KOPT-K1 (cell line): ENCODE data around the gene FAM20A.

Experiments
- H3K27ac ChIP-seq: fragments of 200-600 bp; sonication (generic); 2 replicates; pipeline ENCODE4 v1.5.1; 2016; ENCODE audit warnings: antibody characterized with exemption, mild to moderate bottlenecking, low read depth, low read length; ENCODE audit not compliant: poor library complexity, severe bottlenecking
- H3K36me3 ChIP-seq: fragments of 200-600 bp; sonication (generic); 2 replicates; pipeline ENCODE4 v1.5.1; 2017; ENCODE audit warnings: antibody characterized with exemption, mild to moderate bottlenecking, low read length, moderate library complexity; ENCODE audit not compliant: insufficient read depth
- H3K9me3 ChIP-seq: fragments of 200-600 bp; sonication (generic); 2 replicates; pipeline ENCODE4 v1.5.1; 2017; ENCODE audit warnings: antibody characterized with exemption, low read length, mild to moderate bottlenecking; ENCODE audit not compliant: insufficient read depth, poor library complexity, severe bottlenecking

The FAM20A gene

GRCh38 chr17:68569346-68569745 lies 31.8 kb downstream of the FAM20A start:
- H3K27ac ChIP-seq, result no peak overlapping the region
- no peaks in the 10 kb centered on the region for H3K36me3 ChIP-seq
- no peaks in the 10 kb centered on the region for H3K9me3 ChIP-seq

DNA sequence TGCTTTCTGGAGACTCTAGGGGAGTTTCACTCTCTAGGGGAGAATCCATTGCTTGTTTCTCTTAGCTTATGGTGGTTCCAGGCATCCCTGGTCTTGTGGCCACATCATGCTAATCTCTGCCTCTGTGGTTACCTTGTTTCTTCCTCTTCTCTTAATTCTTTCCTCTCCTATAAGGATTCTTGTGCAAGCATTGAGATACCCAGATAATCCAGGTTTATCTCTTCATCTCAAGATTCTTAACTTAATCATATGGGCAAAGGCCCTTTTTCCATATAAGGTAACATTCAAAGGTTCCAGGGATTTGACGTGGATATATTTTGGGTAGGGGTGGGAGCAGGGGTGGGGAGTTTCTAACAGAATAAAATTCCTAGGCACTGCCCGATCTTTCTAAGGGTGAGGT lies 32.6 kb downstream of the FAM20A start:
- no peaks in the 10 kb centered on the region for H3K9me3 ChIP-seq
- H3K36me3 ChIP-seq, result no peaks in the 10 kb centered on the region
- H3K27ac ChIP-seq, result no peak overlapping the region

DNA sequence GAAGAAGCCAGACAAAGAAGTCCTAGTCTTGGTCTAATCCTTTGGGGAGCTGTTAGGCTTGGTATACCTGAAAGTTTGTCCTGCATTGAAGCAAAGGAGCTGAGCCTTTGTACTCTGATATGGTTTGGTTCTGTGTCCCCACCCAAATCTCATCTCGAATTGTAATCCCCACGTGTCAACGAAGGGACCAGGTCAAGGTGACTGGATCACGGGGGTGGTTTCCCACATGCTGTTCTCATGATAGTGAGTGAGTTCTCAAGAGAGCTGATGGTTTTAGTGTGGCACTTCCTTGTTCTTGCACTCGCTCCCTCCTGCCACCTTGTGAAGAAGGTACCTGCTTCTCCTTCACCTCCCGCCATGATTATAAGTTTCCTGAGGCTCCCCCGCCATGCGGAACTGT lies 33.6 kb downstream of the FAM20A start:
- no peak overlapping the region for H3K27ac ChIP-seq
- no peaks in the 10 kb centered on the region for H3K9me3 ChIP-seq
- H3K36me3 ChIP-seq, result no peaks in the 10 kb centered on the region

- Histone ChIP-seq H3K9me3 (no peaks in the 10 kb centered on the region), H3K27ac (no peak overlapping the region), H3K36me3 (no peaks in the 10 kb centered on the region)
These were observed 34.1 kb downstream of the FAM20A start for GRCh38 chr17:68567035-68567434.

GRCh38 chr17:68566442-68566738 lies 34.8 kb downstream of the FAM20A start:
- Histone ChIP-seq H3K27ac (no peak overlapping the region), H3K36me3 (no peaks in the 10 kb centered on the region), H3K9me3 (no peaks in the 10 kb centered on the region)

GRCh38 chr17:68565661-68566441 lies 35.3 kb downstream of the FAM20A start:
- H3K36me3 ChIP-seq, result no peaks in the 10 kb centered on the region
- H3K9me3 ChIP-seq, result no peaks in the 10 kb centered on the region
- no peak overlapping the region for H3K27ac ChIP-seq

DNA sequence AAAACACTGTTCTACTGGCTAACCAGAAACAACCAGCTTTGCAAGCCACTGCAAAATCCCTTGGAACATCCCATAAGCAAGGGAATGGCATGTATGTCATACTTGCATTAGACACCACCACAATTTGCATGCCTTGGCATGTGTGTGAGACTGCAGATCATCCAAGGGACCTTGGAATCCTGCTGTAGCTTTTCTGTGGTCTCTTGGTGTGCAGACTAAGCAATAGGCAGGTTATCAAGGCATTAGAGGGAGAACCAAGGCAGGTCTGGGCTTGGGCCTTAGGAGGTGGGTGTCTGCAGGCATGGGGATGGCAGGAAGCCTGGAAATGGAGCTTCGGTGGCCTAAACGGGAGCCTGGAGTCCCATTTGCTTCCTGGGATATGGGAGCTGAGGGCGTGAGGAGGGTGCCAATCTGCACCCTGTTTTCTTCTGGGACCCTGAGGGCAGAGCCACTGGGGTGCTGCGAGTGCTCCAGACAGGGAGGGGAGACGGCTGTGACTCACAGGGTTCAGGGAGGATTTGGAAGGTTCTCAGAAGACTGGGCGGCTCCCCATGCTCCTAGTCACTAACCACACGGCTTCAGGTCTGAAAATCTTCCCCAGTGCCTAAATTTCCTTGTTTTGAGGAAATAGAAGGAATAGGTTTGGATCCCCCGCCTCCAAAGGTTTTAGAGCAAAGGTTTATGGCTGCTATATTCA lies 36.6 kb downstream of the FAM20A start:
- H3K9me3 ChIP-seq, result no peaks in the 10 kb centered on the region
- no peaks in the 10 kb centered on the region for H3K36me3 ChIP-seq
- no peak overlapping the region for H3K27ac ChIP-seq

- H3K9me3 ChIP-seq, result no peaks in the 10 kb centered on the region
- no peaks in the 10 kb centered on the region for H3K36me3 ChIP-seq
- no peak overlapping the region for H3K27ac ChIP-seq
These were observed 38.4 kb downstream of the FAM20A start for GRCh38 chr17:68562736-68563135.

- Histone ChIP-seq H3K9me3 (no peaks in the 10 kb centered on the region), H3K36me3 (no peaks in the 10 kb centered on the region), H3K27ac (no peak overlapping the region)
These were observed 40.0 kb downstream of the FAM20A start for GRCh38 chr17:68560966-68561720.

DNA sequence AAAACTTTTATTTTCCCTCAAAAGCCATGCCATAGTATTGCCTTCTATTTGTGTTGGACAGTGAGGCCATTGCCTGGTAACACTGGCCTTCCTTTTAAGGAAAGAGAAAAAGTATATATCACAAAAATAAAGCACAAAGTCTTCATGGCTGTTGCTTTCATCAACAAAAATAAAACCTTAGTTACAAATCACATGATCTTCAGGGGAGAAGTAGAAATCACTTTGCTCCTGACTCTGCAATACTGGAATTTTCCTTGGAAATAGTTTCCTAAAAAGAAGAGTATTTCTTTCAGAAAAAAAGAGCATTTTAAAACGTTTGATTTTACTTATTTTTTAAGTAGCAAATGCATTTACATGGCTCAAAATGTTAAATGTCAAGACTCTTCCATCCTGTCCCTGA lies 41.9 kb downstream of the FAM20A start:
- H3K27ac ChIP-seq, result no peak overlapping the region

DNA sequence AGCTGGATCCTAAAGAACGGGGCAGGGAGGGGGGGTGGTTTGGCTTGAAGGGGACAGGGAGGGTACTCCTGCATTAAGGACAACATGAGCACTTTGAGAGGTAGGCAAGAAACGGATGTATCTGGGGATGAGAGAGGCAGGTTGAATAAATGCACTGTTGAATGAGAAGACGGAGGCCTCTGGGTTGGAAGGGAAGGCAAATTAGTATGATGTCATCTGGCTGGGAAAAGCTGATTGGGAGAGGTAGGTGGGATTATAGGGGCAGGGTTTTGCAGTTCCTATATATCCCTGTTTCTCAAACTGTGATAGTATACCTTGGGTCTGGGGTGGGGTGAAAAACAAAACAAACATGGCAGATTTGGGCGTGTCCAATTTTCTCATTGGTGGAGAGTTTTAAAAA lies 44.6 kb downstream of the FAM20A start:
- Histone ChIP-seq H3K27ac (no peak overlapping the region), H3K9me3 (no peaks in the 10 kb centered on the region), H3K36me3 (no peaks in the 10 kb centered on the region)

More for the DNA sequence above, 41.9 kb downstream of the FAM20A start:
- Histone ChIP-seq H3K36me3 (no peaks in the 10 kb centered on the region), H3K9me3 (no peaks in the 10 kb centered on the region)

DNA sequence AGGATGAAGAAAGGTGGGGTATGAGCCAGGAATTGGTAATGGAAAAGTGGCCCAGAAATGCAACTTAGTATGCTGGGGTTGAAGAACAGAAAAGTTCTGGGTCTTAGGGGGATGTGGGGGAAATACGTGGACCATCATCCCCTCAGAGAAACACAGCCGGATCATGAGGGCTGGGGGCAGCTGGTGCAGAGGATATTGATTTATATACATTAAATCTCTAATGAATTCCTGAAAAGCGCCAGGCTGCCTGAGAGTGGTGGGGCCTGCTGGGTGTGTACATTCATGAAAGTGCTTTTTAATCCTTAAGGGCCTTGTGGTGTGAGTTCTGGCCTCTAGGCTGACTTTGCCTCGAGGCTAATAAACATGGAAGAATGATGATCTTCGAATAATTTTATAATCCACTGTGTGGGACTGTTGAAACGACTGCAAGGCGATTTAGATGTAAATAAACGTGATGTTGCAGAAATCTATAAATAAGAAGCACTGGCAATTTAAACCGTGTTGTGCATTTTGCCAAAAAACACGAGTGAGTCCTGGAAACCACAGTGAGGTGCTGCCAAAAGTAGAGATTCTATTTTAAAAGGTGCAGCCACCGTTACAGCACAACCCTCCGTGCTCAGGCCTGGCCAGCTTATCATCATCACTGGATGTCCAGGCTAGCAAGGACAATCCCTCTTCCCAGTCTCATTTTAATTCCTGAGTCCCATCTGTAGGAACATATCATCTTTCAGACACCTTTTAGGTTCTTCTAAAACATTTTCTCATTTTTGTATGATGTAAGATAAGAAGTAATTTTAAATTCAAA lies 56.9 kb downstream of the FAM20A start:
- peaks cover 9% of the 10 kb centered on the region; the same call in 1 of the 2 replicates for H3K36me3 ChIP-seq
- H3K9me3 ChIP-seq, result no peaks in the 10 kb centered on the region
- H3K27ac ChIP-seq, result no peak overlapping the region

DNA sequence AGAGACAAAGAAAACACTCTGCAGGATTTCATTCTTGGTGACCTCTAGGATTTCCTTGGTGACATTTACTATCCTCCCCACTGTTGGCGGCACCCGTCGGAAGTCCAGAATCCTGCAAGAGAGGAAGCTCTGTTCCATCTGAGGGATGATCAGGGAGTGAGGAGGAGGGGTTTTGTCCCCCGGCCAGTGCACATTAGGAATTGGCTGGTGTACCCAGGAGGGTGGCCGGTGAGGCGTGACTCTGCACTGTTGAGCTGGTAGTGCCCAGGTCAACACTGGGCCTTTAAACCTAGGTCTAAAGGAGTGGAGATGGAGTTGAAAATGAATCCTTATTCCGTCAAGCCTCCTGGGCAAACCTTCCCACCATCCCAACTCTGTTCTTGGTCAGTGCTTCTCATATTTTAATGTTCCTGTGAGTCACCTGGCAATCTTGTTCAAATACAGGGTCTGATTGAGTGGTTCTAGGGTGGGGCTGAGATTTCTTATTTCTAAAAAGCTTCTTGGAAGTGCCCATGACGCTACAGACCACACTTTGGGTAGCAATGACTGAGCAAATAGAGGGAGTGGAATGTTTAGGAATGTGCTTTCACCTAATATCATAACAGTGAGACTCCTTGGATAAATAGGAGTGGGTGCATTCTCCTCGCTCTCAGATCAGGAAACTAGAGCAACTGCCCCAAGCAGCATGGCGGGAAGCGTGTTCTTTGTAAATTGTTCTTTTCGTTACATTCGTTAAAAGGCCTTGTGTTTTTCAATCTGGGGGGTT lies 58.3 kb downstream of the FAM20A start:
- Histone ChIP-seq H3K36me3 (peaks cover 15% of the 10 kb centered on the region), H3K9me3 (no peaks in the 10 kb centered on the region), H3K27ac (no peak overlapping the region)

- Histone ChIP-seq H3K36me3 (peaks cover 26% of the 10 kb centered on the region), H3K9me3 (no peaks in the 10 kb centered on the region), H3K27ac (no peak overlapping the region)
These were observed 59.4 kb downstream of the FAM20A start for GRCh38 chr17:68541816-68542215.
